SU-DHL-6 (cell line): ENCODE data around the gene RBMS3.

ENCODE experiments used
- H2AFZ ChIP-seq: fragments of 200-600 bp; sonication (generic); 2 replicates; pipeline ENCODE4 v1.6.1; 2014; ENCODE audit warnings: low read depth, mild to moderate bottlenecking, moderate library complexity, mixed read lengths, antibody characterized with exemption, low read length; ENCODE audit not compliant: severe bottlenecking
- H3F3A ChIP-seq: fragments of 200-600 bp; shearing (Covaris generic); 2 replicates; pipeline ENCODE4 v1.6.0; 2016; ENCODE audit warnings: antibody characterized with exemption, mild to moderate bottlenecking; ENCODE audit not compliant: insufficient read depth
- H3K27ac ChIP-seq: fragments of 200-600 bp; sonication (generic); 2 replicates; pipeline ENCODE4 v1.5.1; 2016; ENCODE audit warnings: low read depth, mild to moderate bottlenecking, low read length, moderate library complexity, mixed read lengths
- H3K27me3 ChIP-seq: fragments of 200-600 bp; sonication (generic), shearing (Covaris generic); 2 replicates; pipeline ENCODE4 v1.6.0; 2014; ENCODE audit warnings: mild to moderate bottlenecking, low read length
- H3K36me3 ChIP-seq: fragments of 200-600 bp; sonication (generic); 2 replicates; pipeline ENCODE4 v1.6.1; 2014; ENCODE audit warnings: mild to moderate bottlenecking, low read length, mixed read lengths
- H3K4me2 ChIP-seq: fragments of 300-600, 200-600 bp; shearing (Covaris generic), sonication (generic); 2 replicates; pipeline ENCODE4 v1.6.0; 2014; ENCODE audit warnings: low read length, low read depth, mild to moderate bottlenecking; ENCODE audit not compliant: poor library complexity, severe bottlenecking
- H3K4me3 ChIP-seq: fragments of 200-600 bp; sonication (generic); 2 replicates; pipeline ENCODE4 v1.5.1; 2014; ENCODE audit warnings: antibody characterized with exemption, low read length, mild to moderate bottlenecking, mixed read lengths; ENCODE audit not compliant: insufficient read depth, poor library complexity, severe bottlenecking
- H3K79me2 ChIP-seq: fragments of 200-600 bp; sonication (generic); 2 replicates; pipeline ENCODE4 v1.6.1; 2014; ENCODE audit warnings: mild to moderate bottlenecking, low read length, moderate library complexity; ENCODE audit not compliant: insufficient read depth
- H3K9ac ChIP-seq: fragments of 200-600 bp; sonication (generic); 2 replicates; pipeline ENCODE4 v1.7.0; 2014; ENCODE audit warnings: mild to moderate bottlenecking, low read length
- H3K9me2 ChIP-seq: fragments of 200-600 bp; sonication (generic); replicated peaks from 2 replicates; pipeline ENCODE4 v1.6.1; 2014; ENCODE audit warnings: low read length; ENCODE audit not compliant: insufficient read depth
- H3K9me3 ChIP-seq: fragments of 200-600 bp; sonication (generic); 2 replicates; pipeline ENCODE4 v1.6.1; 2014; ENCODE audit warnings: low read length, mixed read lengths; ENCODE audit not compliant: insufficient read depth
- H4K20me1 ChIP-seq: fragments of 200-600 bp; sonication (generic); 2 replicates; pipeline ENCODE4 v1.6.1; 2014; ENCODE audit warnings: low read depth, mild to moderate bottlenecking, antibody characterized with exemption, low read length, moderate library complexity, mixed read lengths
- CTCF ChIP-seq: fragments of 200-600 bp; sonication (generic); IDR thresholded peaks from one replicate; pipeline ENCODE4 v1.5.1; 2017; ENCODE audit warnings: antibody characterized with exemption, mild to moderate bottlenecking, low read length, moderate library complexity; ENCODE audit not compliant: insufficient read depth, poor library complexity, severe bottlenecking
- EZH2phosphoT487 ChIP-seq: fragments of 200-600 bp; sonication (generic), shearing (Covaris generic); conservative IDR thresholded peaks from 2 replicates; pipeline ENCODE4 v1.6.1; 2018; ENCODE audit warnings: mild to moderate bottlenecking, antibody characterized with exemption, low read length, moderate library complexity, mixed read lengths

RBMS3 gene

GRCh38 chr3:29751647-29752314, 470.9 kb downstream of the RBMS3 start:
- no peak for TF ChIP-seq EZH2phosphoT487
- TF ChIP-seq CTCF = no peak
- H4K20me1 ChIP-seq = no peaks in the 10 kb centered on the region

GRCh38 chr3:29754346-29754745, 473.5 kb downstream of the RBMS3 start:
- Histone ChIP-seq H3K79me2 (no peaks in the 10 kb centered on the region), H4K20me1 (no peaks in the 10 kb centered on the region), H3K27me3 (no peaks in the 10 kb centered on the region), H3K4me2 (no peak overlapping the region), H3K9me2 (no peaks in the 10 kb centered on the region), H2AFZ (no peak overlapping the region), H3K9ac (no peak overlapping the region), H3F3A (no peaks in the 10 kb centered on the region), H3K9me3 (no peaks in the 10 kb centered on the region), H3K36me3 (no peaks in the 10 kb centered on the region; the same call in 1 of the 2 replicates), H3K4me3 (no peak overlapping the region), H3K27ac (no peak overlapping the region)
- TF ChIP-seq EZH2phosphoT487 (no peak), CTCF (no peak)

More at GRCh38 chr3:29751647-29752314, 470.9 kb downstream of the RBMS3 start:
- Histone ChIP-seq H3K9ac (no peak overlapping the region), H3K4me2 (no peak overlapping the region), H2AFZ (no peak overlapping the region), H3K36me3 (no peaks in the 10 kb centered on the region; the same call in 1 of the 2 replicates), H3K79me2 (no peaks in the 10 kb centered on the region), H3F3A (no peaks in the 10 kb centered on the region), H3K27me3 (no peaks in the 10 kb centered on the region), H3K4me3 (no peak overlapping the region), H3K27ac (no peak overlapping the region), H3K9me2 (no peaks in the 10 kb centered on the region), H3K9me3 (no peaks in the 10 kb centered on the region)

- no peaks in the 10 kb centered on the region for H3K79me2 ChIP-seq
- H3K27ac ChIP-seq = no peak overlapping the region
- no peaks in the 10 kb centered on the region for H4K20me1 ChIP-seq
- no peak overlapping the region for H3K9ac ChIP-seq
- H3K9me2 ChIP-seq = no peaks in the 10 kb centered on the region
- H3K9me3 ChIP-seq = no peaks in the 10 kb centered on the region
- no peaks in the 10 kb centered on the region for H3F3A ChIP-seq
- H3K4me2 ChIP-seq = no peak overlapping the region
- H3K27me3 ChIP-seq = no peaks in the 10 kb centered on the region
- H3K36me3 ChIP-seq = no peaks in the 10 kb centered on the region; the same call in 1 of the 2 replicates
- no peak overlapping the region for H3K4me3 ChIP-seq
- H2AFZ ChIP-seq = no peak overlapping the region
- no peak for TF ChIP-seq EZH2phosphoT487
- no peak for TF ChIP-seq CTCF
Measured at GRCh38 chr3:29755416-29755815, 474.5 kb downstream of the RBMS3 start.
